GM19240 (cell line): ENCODE data around the gene ATPAF2.

ENCODE experiments used
- DNase-seq: peaks from one replicate; pipeline ENCODE4 v3.0.0; 2011; ENCODE audit warnings: low spot score; ENCODE audit not compliant: insufficient read length

The ATPAF2 gene

GRCh38 chr17:18038861-18039534 lies at the start of gene ATPAF2, which contains the start of gene GID4:
TSS of gene ATPAF2 (minus strand) at chr17:18039168. CDS start at chr17:18039013, 155 bp downstream.
TSS of gene GID4 (plus strand) at chr17:18039408. CDS start at chr17:18039465, 57 bp downstream.
- DNase-seq = peak; percentile 87

GRCh38 chr17:18087610-18088491 lies 48.9 kb upstream of the ATPAF2 start, which contains the start of gene DRG2:
TSS of gene DRG2 (plus strand) at chr17:18087948. CDS start at chr17:18088024, 76 bp downstream.
- peak; percentile 92 for DNase-seq

GRCh38 chr17:18084256-18084655 lies 45.3 kb upstream of the ATPAF2 start:
- no peak for DNase-seq

- DNase-seq = no peak
Measured at GRCh38 chr17:18079543-18079942, 40.6 kb upstream of the ATPAF2 start.

GRCh38 chr17:18076936-18077335 lies 38.0 kb upstream of the ATPAF2 start:
- no peak for DNase-seq

GRCh38 chr17:18074566-18075272 lies 35.8 kb upstream of the ATPAF2 start:
- DNase-seq = no peak

GRCh38 chr17:18071751-18072150 lies 32.8 kb upstream of the ATPAF2 start:
- no peak for DNase-seq

GRCh38 chr17:18070861-18071340 lies 31.9 kb upstream of the ATPAF2 start:
- DNase-seq = no peak

- no peak for DNase-seq
Measured at GRCh38 chr17:18069101-18069500, 30.1 kb upstream of the ATPAF2 start.

GRCh38 chr17:18066866-18067265 lies 27.9 kb upstream of the ATPAF2 start:
- DNase-seq = no peak

- DNase-seq = no peak
Measured at GRCh38 chr17:18065546-18065945, 26.6 kb upstream of the ATPAF2 start.

- DNase-seq = no peak
Measured at GRCh38 chr17:18064053-18064452, 25.1 kb upstream of the ATPAF2 start.

- no peak for DNase-seq
Measured at GRCh38 chr17:18059283-18059682, 20.3 kb upstream of the ATPAF2 start.

GRCh38 chr17:18056214-18056613 lies 17.2 kb upstream of the ATPAF2 start:
- DNase-seq = no peak

- DNase-seq = no peak
Measured at GRCh38 chr17:18055597-18055996, 16.6 kb upstream of the ATPAF2 start.

- DNase-seq = no peak
Measured at GRCh38 chr17:18045691-18046350, 6.9 kb upstream of the ATPAF2 start.

- no peak for DNase-seq
Measured at GRCh38 chr17:18044609-18045008, 5.6 kb upstream of the ATPAF2 start.

- no peak for DNase-seq
Measured at GRCh38 chr17:18043491-18043890, 4.5 kb upstream of the ATPAF2 start.

- DNase-seq = no peak
Measured at GRCh38 chr17:18042983-18043382, 4.0 kb upstream of the ATPAF2 start.

GRCh38 chr17:18041776-18042175 lies 2.8 kb upstream of the ATPAF2 start:
- DNase-seq = no peak

GRCh38 chr17:18040261-18040858 lies 1.4 kb upstream of the ATPAF2 start:
- no peak for DNase-seq
